DMS 273 treated with DMSO at 0.1 percent for 48 hours (cell line): Measurements from ENCODE around the gene IFNLR1.

ENCODE experiments used
- DNase-seq: peaks from one replicate; lab custom pipeline; 2025; lab: John Stamatoyannopoulos, UW

Gene IFNLR1

GRCh38 chr1:24120965-24121364, 66.1 kb downstream of the IFNLR1 start:
- DNase-seq = no peak

GRCh38 chr1:24119859-24120756, 67.0 kb downstream of the IFNLR1 start:
- DNase-seq = no peak

GRCh38 chr1:24119489-24119858, 67.6 kb downstream of the IFNLR1 start:
- no peak for DNase-seq

GRCh38 chr1:24118410-24119242, 68.5 kb downstream of the IFNLR1 start:
- no peak for DNase-seq

- DNase-seq = no peak
Measured at GRCh38 chr1:24117722-24118409, 69.2 kb downstream of the IFNLR1 start.

- DNase-seq = no peak
Measured at GRCh38 chr1:24117132-24117531, 70.0 kb downstream of the IFNLR1 start.

- no peak for DNase-seq
Measured at GRCh38 chr1:24114753-24115152, 72.3 kb downstream of the IFNLR1 start.

GRCh38 chr1:24113641-24114033, 73.5 kb downstream of the IFNLR1 start:
- DNase-seq = no peak

GRCh38 chr1:24111996-24112779, 74.9 kb downstream of the IFNLR1 start, which contains the start of gene MYOM3:
Gene MYOM3, minus strand, starts transcription at chr1:24112135. Its CDS starts 3,499 bp downstream, at chr1:24108636.
- peak; percentile 40 for DNase-seq

- no peak for DNase-seq
Measured at GRCh38 chr1:24111262-24111995, 75.7 kb downstream of the IFNLR1 start.

GRCh38 chr1:24110642-24111261, 76.3 kb downstream of the IFNLR1 start:
- no peak for DNase-seq

GRCh38 chr1:24109686-24110475, 77.2 kb downstream of the IFNLR1 start:
- DNase-seq = no peak

- DNase-seq = no peak
Measured at GRCh38 chr1:24109166-24109483, 78.0 kb downstream of the IFNLR1 start.

- DNase-seq = no peak
Measured at GRCh38 chr1:24108334-24109165, 78.5 kb downstream of the IFNLR1 start.

GRCh38 chr1:24107462-24108138, 79.5 kb downstream of the IFNLR1 start:
- no peak for DNase-seq

GRCh38 chr1:24105368-24106160, 81.5 kb downstream of the IFNLR1 start:
- DNase-seq = no peak

GRCh38 chr1:24104854-24105253, 82.2 kb downstream of the IFNLR1 start:
- no peak for DNase-seq
